Keratinocyte (primary cell): ENCODE results near the gene CARM1.

Experiments used
- EZH2 ChIP-seq: IDR thresholded peaks from one replicate; pipeline ENCODE4 v1.6.1; 2012; ENCODE audit warnings: inconsistent platforms, mild to moderate bottlenecking, low read length, moderate library complexity
- TF ChIP-seq, protein P1 (sequence below), 3 experiments: IDR thresholded peaks in 1 of 3; conservative IDR thresholded peaks in 1 of 3; optimal IDR thresholded peaks in 1 of 3; 2 replicates in 2 of 3; 3 replicates in 1 of 3; pipeline versions ENCODE3 to v1.5.1; 2011; ENCODE audit warnings: low read length in 3 of 3, mild to moderate bottlenecking in 3 of 3, moderate library complexity in 2 of 3, control low read depth in 1 of 3, inconsistent platforms in 1 of 3; ENCODE audit not compliant: insufficient read depth in 2 of 3; ENCODE audit errors: extremely low read depth in 1 of 3

DNA sequence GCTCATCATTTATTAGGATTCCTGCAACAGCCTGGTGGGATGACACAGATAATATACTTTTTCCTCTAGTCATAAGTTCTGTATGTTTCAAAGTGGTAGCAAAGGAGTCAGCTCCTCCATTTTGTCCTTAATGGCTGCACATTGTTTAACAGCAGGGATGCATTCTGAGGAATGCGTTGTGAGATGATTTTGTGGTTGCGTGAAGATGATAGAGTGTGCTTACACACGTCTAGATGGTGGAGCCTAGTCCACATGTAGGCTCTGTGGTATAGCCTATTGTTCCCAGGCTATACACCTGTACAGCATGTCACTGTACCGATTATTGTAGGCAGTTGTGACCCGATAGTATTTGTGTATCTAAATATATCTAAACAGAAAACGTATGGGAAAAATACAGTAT is 94.0 kb downstream of the CARM1 start:
- TF ChIP-seq, protein P1, sequence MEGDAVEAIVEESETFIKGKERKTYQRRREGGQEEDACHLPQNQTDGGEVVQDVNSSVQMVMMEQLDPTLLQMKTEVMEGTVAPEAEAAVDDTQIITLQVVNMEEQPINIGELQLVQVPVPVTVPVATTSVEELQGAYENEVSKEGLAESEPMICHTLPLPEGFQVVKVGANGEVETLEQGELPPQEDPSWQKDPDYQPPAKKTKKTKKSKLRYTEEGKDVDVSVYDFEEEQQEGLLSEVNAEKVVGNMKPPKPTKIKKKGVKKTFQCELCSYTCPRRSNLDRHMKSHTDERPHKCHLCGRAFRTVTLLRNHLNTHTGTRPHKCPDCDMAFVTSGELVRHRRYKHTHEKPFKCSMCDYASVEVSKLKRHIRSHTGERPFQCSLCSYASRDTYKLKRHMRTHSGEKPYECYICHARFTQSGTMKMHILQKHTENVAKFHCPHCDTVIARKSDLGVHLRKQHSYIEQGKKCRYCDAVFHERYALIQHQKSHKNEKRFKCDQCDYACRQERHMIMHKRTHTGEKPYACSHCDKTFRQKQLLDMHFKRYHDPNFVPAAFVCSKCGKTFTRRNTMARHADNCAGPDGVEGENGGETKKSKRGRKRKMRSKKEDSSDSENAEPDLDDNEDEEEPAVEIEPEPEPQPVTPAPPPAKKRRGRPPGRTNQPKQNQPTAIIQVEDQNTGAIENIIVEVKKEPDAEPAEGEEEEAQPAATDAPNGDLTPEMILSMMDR (optimal IDR thresholded peaks at IDR 0.05 in 1 of 3, IDR thresholded peaks at IDR 0.05 in 1 of 3, conservative IDR thresholded peaks at IDR 0.05 in 1 of 3; ENCODE audit: extremely low read depth in 1 of 3, insufficient read depth in 2 of 3, low read length in 3 of 3), result no peak
- TF ChIP-seq EZH2, result no peak
